Coronary artery (tissue), 2 donors: ENCODE results near the gene CYTH4.
"Not testable (repeated sequence)": the region's sequence is repeated elsewhere in the genome, so short reads cannot be mapped to it uniquely, and the experiment has no call there.

Experiments
- DNase-seq: peaks from one replicate; pipeline ENCODE4 v3.0.0-alpha.2; 2017; ENCODE audit warnings: low spot score
- H3K27ac ChIP-seq, 2 donors: fragments of 200-600 bp; sonication (generic); one replicate each; pipeline ENCODE4 v1.5.1; 2016 to 2019
- H3K4me3 ChIP-seq: fragments of 200-600 bp; sonication (generic); 2 replicates; pipeline ENCODE4 v1.5.1; 2016; ENCODE audit warnings: mild to moderate bottlenecking, moderate library complexity
- CTCF ChIP-seq: fragments of 200-600 bp; sonication (generic); IDR thresholded peaks from one replicate; pipeline ENCODE4 v1.5.1; 2019; ENCODE audit warnings: antibody characterized with exemption

Gene CYTH4

DNA sequence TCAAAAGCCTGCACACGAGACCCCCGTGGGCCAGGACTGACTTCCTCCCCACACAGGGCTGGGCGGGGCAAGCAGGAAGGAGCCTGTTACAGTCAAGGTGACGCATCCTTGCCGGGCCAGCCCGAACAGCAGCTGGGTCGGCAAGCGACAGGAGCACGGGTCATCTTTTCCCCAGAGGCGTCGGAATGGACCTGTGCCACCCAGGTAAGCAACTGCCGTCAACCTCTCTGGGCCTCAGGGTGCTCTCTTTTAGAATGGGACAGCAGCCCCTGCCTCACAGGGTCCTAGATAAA, at the start of gene CYTH4:
Gene CYTH4 (plus strand): TSS at position 124 of the 293 bp plus-strand sequence. CDS start 62 bp downstream, at position 186.
- Histone ChIP-seq H3K4me3 (peak within 1 kb of the TSS; percentile 59), H3K27ac (peak within 1 kb of the TSS in 1 of 2 donors; percentile 77)
- TF ChIP-seq CTCF = no peak
- DNase-seq = no peak

- DNase-seq, H3K4me3 ChIP-seq, H3K27ac ChIP-seq: not testable (repeated sequence)
Observed at GRCh38 chr22:37233371-37233750, 48.9 kb upstream of the CYTH4 start.

GRCh38 chr22:37233751-37234631, 48.3 kb upstream of the CYTH4 start:
- no peak overlapping the region for H3K4me3 ChIP-seq
- no peak for TF ChIP-seq CTCF
- DNase-seq = no peak
- no peak overlapping the region for H3K27ac ChIP-seq

- H3K27ac ChIP-seq = no peak overlapping the region
- DNase-seq = no peak
- H3K4me3 ChIP-seq = no peak overlapping the region
- no peak for TF ChIP-seq CTCF
Observed at GRCh38 chr22:37234736-37235711, 47.3 kb upstream of the CYTH4 start.

DNA sequence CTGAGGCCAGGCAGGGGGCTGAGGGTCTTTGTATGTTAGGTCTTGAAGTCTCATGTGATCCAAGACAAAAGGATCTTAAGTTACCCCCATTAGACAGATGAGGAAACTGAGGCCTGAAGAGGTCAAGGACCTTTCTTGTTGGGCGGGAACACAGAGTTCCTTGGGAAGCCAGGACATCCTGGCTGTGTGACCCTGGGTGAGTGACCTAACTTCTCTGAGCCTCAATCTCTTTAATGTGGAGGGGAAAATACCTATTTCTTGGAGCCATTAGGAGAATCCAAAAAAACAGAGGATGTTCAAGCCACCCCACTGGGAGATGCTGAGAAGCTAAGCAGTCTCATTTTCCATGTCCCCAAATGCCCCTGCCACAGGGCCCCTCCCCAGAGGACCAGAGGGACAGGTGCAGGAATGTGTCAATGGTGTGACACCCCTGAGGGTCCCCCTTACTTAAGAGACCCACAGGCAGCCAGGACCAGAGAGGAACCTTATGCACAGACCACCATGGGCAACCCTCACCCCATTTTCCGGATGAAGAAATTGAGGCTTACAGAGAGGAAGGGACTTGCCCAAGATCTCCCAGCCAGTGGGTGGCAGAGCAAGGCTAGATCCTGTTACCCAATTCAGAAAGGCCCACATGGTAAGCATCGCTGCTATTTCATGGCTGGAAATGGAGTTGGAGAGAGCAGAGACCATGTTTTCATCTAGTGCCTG, 46.3 kb upstream of the CYTH4 start:
- no peak overlapping the region for H3K27ac ChIP-seq
- H3K4me3 ChIP-seq = no peak overlapping the region
- no peak for DNase-seq
- TF ChIP-seq CTCF = no peak

DNA sequence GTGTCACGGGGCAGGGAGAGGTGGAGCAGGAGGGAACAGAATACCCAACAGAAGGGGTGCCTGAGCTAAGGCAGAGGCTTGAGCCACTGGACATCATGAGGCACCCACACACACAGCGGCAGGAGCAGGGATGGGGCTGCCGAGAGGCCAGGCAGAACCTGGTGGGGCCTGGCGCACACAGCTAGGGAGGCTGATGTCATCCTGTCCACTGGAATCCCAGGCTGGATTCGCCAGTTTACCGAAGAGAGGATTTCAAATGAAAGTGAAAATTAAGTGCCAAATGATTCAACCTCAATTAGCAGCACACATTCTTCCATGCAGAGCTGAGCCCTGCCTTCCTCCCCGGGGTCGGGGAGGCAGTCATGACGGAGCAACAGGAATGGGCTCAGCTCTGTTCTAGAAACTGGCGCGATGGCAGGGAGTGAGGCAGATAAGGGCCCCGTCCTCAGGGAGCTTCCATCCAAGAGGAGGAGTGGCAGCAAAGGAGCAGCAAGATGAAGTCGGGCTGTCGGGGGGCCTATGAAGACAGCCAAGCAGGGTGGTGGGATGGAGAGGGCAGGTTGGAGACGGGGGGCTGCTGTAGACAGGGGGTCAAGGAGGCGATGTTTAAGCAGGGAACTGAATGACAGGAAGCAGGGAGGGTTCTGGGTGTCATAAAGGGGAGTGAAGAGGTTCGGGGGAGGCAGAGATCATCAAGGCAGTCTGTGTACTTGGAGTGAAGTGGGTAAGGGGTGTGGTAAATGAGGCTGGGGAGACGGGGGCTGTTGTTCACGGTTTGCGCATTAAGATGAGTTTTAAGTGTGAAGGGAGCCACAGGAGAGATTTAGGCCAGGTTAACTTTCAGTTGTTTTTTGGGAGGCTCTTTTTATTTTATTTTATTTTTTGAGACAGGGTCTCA, 44.7 kb upstream of the CYTH4 start:
- DNase-seq = no peak
- Histone ChIP-seq H3K27ac (no peak overlapping the region), H3K4me3 (no peak overlapping the region)
- TF ChIP-seq CTCF = no peak
